ENCODE data around the gene ALOX15.
"Not testable (repeated sequence)": the region's sequence is repeated elsewhere in the genome, so short reads cannot be mapped to it uniquely, and the experiment has no call there.

ALOX15 gene

DNA sequence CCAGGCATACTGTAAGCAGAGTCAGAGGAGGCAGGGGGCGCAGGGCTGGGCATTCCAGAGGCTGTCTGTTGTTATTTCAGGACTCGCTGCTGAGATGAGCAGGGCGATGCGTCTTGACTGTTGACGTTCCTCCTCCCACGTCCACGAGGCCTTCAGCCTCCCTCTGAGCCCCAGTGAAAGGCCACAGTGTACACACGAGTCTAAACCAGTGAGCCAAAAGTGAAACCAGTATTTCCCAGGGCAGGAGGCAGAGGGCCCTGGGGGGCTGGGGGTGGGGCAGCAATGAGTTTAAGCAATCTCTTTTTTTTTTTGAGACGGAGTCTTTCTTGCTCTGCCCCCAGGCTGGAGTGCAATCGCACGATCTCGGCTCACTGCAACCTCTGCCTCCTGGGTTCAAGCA is 35.7 kb downstream of the ALOX15 start:
- H3K4me3 ChIP-seq, result no peak overlapping the region
- H3K27ac ChIP-seq, result no peak overlapping the region
- DNase-seq (ENCODE audit: low spot score), result no peak
- TF ChIP-seq, protein P1, sequence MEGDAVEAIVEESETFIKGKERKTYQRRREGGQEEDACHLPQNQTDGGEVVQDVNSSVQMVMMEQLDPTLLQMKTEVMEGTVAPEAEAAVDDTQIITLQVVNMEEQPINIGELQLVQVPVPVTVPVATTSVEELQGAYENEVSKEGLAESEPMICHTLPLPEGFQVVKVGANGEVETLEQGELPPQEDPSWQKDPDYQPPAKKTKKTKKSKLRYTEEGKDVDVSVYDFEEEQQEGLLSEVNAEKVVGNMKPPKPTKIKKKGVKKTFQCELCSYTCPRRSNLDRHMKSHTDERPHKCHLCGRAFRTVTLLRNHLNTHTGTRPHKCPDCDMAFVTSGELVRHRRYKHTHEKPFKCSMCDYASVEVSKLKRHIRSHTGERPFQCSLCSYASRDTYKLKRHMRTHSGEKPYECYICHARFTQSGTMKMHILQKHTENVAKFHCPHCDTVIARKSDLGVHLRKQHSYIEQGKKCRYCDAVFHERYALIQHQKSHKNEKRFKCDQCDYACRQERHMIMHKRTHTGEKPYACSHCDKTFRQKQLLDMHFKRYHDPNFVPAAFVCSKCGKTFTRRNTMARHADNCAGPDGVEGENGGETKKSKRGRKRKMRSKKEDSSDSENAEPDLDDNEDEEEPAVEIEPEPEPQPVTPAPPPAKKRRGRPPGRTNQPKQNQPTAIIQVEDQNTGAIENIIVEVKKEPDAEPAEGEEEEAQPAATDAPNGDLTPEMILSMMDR (IDR thresholded peaks at IDR 0.05), result no peak

DNA sequence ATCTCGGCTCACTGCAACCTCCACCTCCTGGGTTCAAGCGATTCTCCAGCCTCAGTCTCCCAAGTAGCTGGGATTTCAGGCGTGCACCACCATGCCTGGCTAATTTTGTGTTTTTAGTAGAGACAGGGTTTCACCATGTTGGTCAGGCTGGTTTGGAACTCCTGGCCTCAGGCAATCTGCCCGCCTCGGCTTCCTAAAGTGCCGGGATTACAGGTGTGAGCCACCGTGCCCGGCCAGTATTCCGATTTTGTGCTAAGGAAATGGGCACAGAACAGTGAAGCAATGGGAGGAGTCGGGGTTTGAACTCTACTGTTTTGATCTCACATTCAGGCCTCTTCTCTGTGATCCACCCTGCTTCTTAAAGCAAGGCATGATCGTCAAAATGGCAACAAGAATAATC is 36.7 kb downstream of the ALOX15 start:
- DNase-seq (ENCODE audit: low spot score); H3K27ac ChIP-seq; H3K4me3 ChIP-seq: not testable (repeated sequence)

DNA sequence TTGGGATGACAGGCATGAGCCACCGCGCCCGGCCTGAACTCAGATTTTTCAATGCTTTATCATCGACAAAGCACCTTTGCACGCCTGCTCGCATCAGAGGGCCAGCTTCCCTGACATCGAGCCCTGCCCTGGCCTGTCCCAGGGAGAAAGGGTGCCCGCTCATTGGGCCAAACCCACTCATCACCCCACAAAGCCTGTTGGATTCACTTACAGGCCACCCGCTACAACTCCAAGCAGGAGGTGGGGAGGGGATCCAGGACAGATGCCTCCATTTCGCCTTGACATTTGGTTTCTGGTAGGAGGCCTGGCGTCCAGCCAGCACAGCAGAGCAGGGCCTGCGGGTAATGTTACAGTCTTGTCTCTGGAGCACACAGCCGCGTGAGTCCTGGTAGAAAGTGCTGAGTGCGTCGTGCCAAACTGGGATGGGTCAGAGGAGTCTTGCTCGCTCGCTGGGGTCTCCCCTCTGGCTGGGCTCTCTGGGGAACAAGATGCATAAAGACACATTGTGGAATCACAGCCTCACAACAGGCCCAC is 37.3 kb downstream of the ALOX15 start:
- Histone ChIP-seq H3K27ac (no peak overlapping the region), H3K4me3 (no peak overlapping the region)
- DNase-seq (ENCODE audit: low spot score), result no peak
- TF ChIP-seq, protein P1 (IDR thresholded peaks at IDR 0.05), result no peak

DNA sequence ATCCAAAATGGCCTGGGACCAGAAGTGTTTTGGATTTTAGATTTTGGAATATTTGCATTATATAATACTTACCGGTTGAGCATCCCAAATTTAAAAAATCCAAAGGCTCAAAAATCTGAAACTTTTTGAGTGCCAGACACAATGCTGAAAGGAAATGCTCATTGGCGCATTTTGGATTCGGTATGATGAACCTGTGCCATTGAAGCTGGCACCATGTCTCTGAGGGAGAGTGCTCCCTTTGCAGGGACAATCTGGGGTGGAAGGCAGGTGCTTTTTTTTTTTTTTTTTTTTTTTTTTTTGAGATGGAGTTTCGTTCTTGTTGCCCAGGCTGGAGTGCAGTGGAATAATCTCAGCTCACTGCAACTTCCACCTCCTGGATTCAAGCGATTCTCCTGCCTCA is 39.4 kb downstream of the ALOX15 start:
- no peak for DNase-seq (ENCODE audit: low spot score)
- TF ChIP-seq, protein P1 (IDR thresholded peaks at IDR 0.05), result no peak

DNA sequence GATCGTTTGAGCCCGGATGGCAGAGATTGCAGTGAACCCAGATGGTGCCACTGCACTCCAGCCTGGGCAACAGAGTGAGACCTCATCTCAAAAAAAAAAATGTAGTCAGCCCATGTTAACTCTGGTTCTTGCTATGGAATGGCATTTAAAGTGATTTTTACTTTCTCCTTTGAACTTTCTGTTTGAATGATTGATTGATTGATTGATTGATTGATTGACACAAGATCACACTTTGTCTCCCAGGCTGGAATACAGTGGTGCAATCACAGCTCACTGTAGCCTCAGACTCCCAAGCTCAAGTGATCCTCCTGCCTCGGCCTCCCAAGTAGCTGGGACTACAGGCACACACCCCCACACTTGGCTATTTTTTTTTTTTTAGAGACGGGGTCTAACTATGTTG is 40.2 kb downstream of the ALOX15 start:
- no peak for DNase-seq (ENCODE audit: low spot score)
- H3K4me3 ChIP-seq, result no peak overlapping the region

More for the DNA sequence above, 39.4 kb downstream of the ALOX15 start:
- no peak overlapping the region for H3K4me3 ChIP-seq
- H3K27ac ChIP-seq, result no peak overlapping the region

DNA sequence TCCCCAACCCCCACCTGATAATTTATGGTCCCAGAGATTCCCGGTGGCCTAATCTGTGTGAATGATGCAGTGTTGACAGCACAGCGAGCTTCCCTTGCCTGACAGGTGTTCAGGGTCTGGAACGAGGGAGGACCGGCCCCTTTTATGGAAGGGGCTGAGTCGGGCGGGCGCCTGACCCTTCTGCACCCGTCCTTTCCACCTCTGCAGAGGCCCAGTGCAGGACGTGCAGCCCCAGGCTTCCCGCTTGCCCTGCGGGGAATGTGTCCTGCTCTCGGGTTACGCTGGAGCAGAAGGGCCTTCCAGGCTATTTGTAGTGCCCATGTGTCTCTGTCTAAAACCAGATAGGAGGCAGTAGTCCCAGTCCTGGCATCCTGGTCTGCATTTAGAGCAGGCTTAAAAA is 40.9 kb downstream of the ALOX15 start:
- Histone ChIP-seq H3K27ac (no peak overlapping the region), H3K4me3 (no peak overlapping the region)
- DNase-seq (ENCODE audit: low spot score), result no peak
- TF ChIP-seq, protein P1 (IDR thresholded peaks at IDR 0.05), result no peak

More for the DNA sequence above, 40.2 kb downstream of the ALOX15 start:
- H3K27ac ChIP-seq, result no peak overlapping the region
- TF ChIP-seq, protein P1 (IDR thresholded peaks at IDR 0.05), result no peak

DNA sequence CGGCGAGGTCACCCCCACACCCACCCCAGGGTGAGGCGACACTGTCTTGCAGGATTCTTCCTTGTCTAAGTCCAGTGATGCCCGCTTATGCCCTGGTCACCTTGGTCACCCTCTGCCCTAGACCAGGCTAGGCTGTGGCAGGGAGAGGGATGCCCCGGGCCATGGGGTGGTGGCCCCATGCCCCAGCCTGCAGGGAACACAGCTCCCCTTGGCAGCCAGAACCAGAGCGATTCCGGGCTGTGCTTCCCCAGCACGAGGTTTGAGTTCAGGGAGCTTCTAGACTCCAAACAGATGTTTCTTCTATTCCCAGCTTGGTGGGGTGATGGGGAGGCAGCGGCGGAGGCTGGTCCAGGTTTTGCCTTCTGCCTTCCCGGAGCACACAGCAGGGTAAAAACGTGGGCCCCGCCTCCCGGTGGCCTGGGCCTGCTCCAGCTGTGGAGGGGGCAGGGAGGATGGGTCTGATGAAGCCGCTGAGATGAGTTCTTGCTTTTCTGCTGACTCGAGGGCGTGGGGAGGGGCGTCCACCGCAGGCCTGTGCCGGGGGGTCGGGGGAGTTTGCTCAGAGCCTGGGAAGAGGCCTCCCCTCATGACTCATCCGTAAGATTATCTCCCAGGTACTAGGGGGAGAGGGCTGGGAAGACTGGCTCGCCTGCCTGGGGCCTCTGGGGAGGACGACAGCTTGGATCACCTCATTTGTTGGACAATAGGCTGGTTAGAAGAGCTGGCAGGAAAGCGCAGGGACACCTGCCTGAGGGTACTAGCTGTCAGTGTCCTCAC is 41.8 kb downstream of the ALOX15 start:
- no peak for DNase-seq (ENCODE audit: low spot score)
- peak overlapping the region in 1 of 2 donors; percentile 78 for H3K27ac ChIP-seq
- peak overlapping the region; percentile 28 for H3K4me3 ChIP-seq
- TF ChIP-seq, protein P1 (IDR thresholded peaks at IDR 0.05), result no peak
